B cell (primary cell): ENCODE data around the gene NTN1. TPM values are rescaled to one million over a fixed set of nuclear protein-coding genes. Genes with fewer than 3 reads are reported as not detected.
A peak's percentile ranks its signal among the peaks of the same experiment; 100 is the strongest.

Source experiments
- ATAC-seq: fragments of 200-7000 bp; cut with Tn5 transposase; one replicate; pipeline ENCODE4 v1.10.0; 2021; ENCODE audit warnings: low read depth, mild to moderate bottlenecking, moderate number of reproducible peaks, moderate library complexity
- CTCF ChIA-PET: fragments of 350-600 bp; sonication (Branson Sonifier 250); formaldehyde crosslinking; loops from one replicate; lab custom pipeline; 2021; ENCODE audit warnings: antibody characterized with exemption, inconsistent platforms; lab: Charles Lee
- POLR2A ChIA-PET: fragments of 350-600 bp; sonication (Branson Sonifier 250); formaldehyde crosslinking; loops from one replicate; lab custom pipeline; 2021; ENCODE audit warnings: antibody characterized with exemption; lab: Charles Lee
- DNase-seq: peaks from one replicate; pipeline ENCODE4 v3.0.0; 2013
- H2AFZ ChIP-seq: 2 replicates; pipeline ENCODE4 v1.6.1; 2012; ENCODE audit warnings: mild to moderate bottlenecking, low read depth, low read length; ENCODE audit not compliant: insufficient read depth, poor library complexity, severe bottlenecking
- H3K27ac ChIP-seq, 2 donors: 1 replicate in 1 of 2; 2 replicates in 1 of 2; pipeline ENCODE4 v1.5.1; 2012 to 2013; ENCODE audit warnings: low read length in 2 of 2, mild to moderate bottlenecking in 2 of 2, moderate library complexity in 1 of 2
- H3K27me3 ChIP-seq, 4 experiments: fragments of 200-600 bp in 1 of 4; sonication (generic) in 1 of 4; replicated peaks in 1 of 4; 1 replicate in 2 of 4; 2 replicates in 2 of 4; pipeline versions ENCODE4 v1.6.1 to v1.7.0; 2013 to 2016; ENCODE audit warnings: low read length in 3 of 4, mild to moderate bottlenecking in 2 of 4, mixed read lengths in 1 of 4, moderate library complexity in 1 of 4; ENCODE audit not compliant: insufficient read depth in 4 of 4, control insufficient read depth in 3 of 4; ENCODE audit errors: control extremely low read depth in 1 of 4
- H3K36me3 ChIP-seq, 2 experiments: replicated peaks in 1 of 2; 1 replicate in 1 of 2; 2 replicates in 1 of 2; pipeline versions ENCODE4 v1.6.1 to v1.7.1; 2013; ENCODE audit warnings: low read length in 1 of 2; ENCODE audit not compliant: insufficient read depth in 2 of 2, control insufficient read depth in 1 of 2; ENCODE audit errors: control extremely low read depth in 1 of 2, extremely low read depth in 1 of 2
- H3K4me1 ChIP-seq, 2 donors: fragments of 200-600 bp in 1 of 2; sonication (generic) in 1 of 2; 1 replicate in 1 of 2; 2 replicates in 1 of 2; pipeline versions ENCODE4 v1.5.1 to v1.6.1; 2013 to 2017; ENCODE audit warnings: low read length in 2 of 2; ENCODE audit not compliant: control insufficient read depth in 2 of 2, insufficient read depth in 2 of 2
- H3K4me2 ChIP-seq: replicated peaks from 2 replicates; pipeline ENCODE3; 2012; ENCODE audit warnings: mild to moderate bottlenecking, low read depth, low read length; ENCODE audit not compliant: poor library complexity, severe bottlenecking
- H3K4me3 ChIP-seq, 5 experiments: fragments of 200-600 bp in 1 of 5; sonication (generic) in 1 of 5; 1 replicate in 3 of 5; 2 replicates in 2 of 5; pipeline versions ENCODE4 v1.5.1 to v1.7.0; 2011 to 2016; ENCODE audit warnings: low read length in 4 of 5, mild to moderate bottlenecking in 4 of 5, low read depth in 2 of 5, control low read depth in 1 of 5, moderate library complexity in 1 of 5; ENCODE audit not compliant: insufficient read depth in 1 of 5; ENCODE audit errors: control extremely low read depth in 1 of 5, extremely low read depth in 1 of 5
- H3K79me2 ChIP-seq: fragments of 200-600 bp; sonication (generic); one replicate; pipeline ENCODE4 v1.6.0; 2016; ENCODE audit warnings: low read length; ENCODE audit not compliant: control insufficient read depth, insufficient read depth
- H3K9ac ChIP-seq: fragments of 200-600 bp; sonication (generic); 2 replicates; pipeline ENCODE4 v1.6.1; 2017; ENCODE audit warnings: mild to moderate bottlenecking, low read length, moderate library complexity
- H3K9me3 ChIP-seq, 3 donors: one replicate each; pipeline versions ENCODE4 v1.6.1 to v1.7.1; 2013; ENCODE audit warnings: low read length in 2 of 3; ENCODE audit not compliant: control insufficient read depth in 2 of 3, insufficient read depth in 1 of 3; ENCODE audit errors: control extremely low read depth in 1 of 3
- H4K20me1 ChIP-seq: 2 replicates; pipeline ENCODE4 v1.6.0; 2012; ENCODE audit warnings: mild to moderate bottlenecking, low read length; ENCODE audit not compliant: insufficient read depth, control insufficient read depth, poor library complexity, severe bottlenecking
- H3K27ac Mint-ChIP-seq: one replicate; pipeline ENCODE4 v1.8.0; 2021; ENCODE audit warnings: mixed read lengths
- H3K27me3 Mint-ChIP-seq: one replicate; pipeline ENCODE4 v1.8.0; 2021; ENCODE audit warnings: mixed read lengths
- H3K4me1 Mint-ChIP-seq: one replicate; pipeline ENCODE4 v1.8.0; 2021; ENCODE audit warnings: mixed read lengths
- H3K4me3 Mint-ChIP-seq: one replicate; pipeline ENCODE4 v1.8.0; 2021; ENCODE audit warnings: mixed read lengths
- H3K9me3 Mint-ChIP-seq: one replicate; pipeline ENCODE4 v1.8.0; 2022; ENCODE audit warnings: mixed read lengths; ENCODE audit not compliant: insufficient read depth
- EZH2 ChIP-seq: IDR thresholded peaks from 2 replicates; pipeline ENCODE4 v1.6.1; 2012; ENCODE audit warnings: borderline replicate concordance, low read depth, mild to moderate bottlenecking, moderate library complexity, low read length; ENCODE audit not compliant: insufficient read depth, poor library complexity, severe bottlenecking
- WGBS: methylation state at CpG from one replicate; pipeline ENCODE4 v1.1.5; 2013; ENCODE audit warnings: missing lambda C conversion rate; ENCODE audit not compliant: insufficient coverage; 5-methylcytosine and 5-hydroxymethylcytosine counted together
- intact Hi-C: fragments of 100-400 bp; cut with micrococcal nuclease; formaldehyde crosslinking; loops from one replicate; pipeline ENCODE4 v1.10.0; 2022
- polyA plus RNA-seq: library from polyadenylated mRNA; depleted of rRNA; stranded (reverse); fragments of >200 nt; gene quantifications from 2 replicates; pipeline ENCODE4 v1.2.3, GENCODE V29; 2012
- total RNA-seq, 2 donors: library from RNA; stranded (reverse); fragments of 120-200 nt in 1 of 2; gene quantifications; 1 replicate in 1 of 2; 2 replicates in 1 of 2; pipeline versions ENCODE4 v1.2.3 to v1.2.4, GENCODE V29; 2013 to 2022
- TF ChIP-seq, protein P1 (sequence below): fragments of 200-600 bp; IDR thresholded peaks from one replicate; pipeline ENCODE4 v1.8.0; 2022; ENCODE audit warnings: antibody characterized with exemption, mild to moderate bottlenecking

The NTN1 gene
- total and polyA plus RNA-seq, 2 donors (not counting 1 experiment from before 2014, with no cell fraction given), result 0.10 to 0.25 TPM

GRCh38 chr17:9240659-9241370 is 219.5 kb downstream of the NTN1 start:
- H3K27me3 ChIP-seq, result peaks cover 0 to 16% (median 0%) of the 10 kb centered on the region in 4 experiments
- Mint-ChIP-seq H3K4me1 (peaks cover 24% of the 10 kb centered on the region), H3K27ac (no peak overlapping the region), H3K4me3 (peak overlapping the region; percentile 71), H3K9me3 (no peaks in the 10 kb centered on the region), H3K27me3 (peaks cover 6% of the 10 kb centered on the region)
- DNase-seq (peak; percentile 32), ATAC-seq (no peak)
- TF ChIP-seq EZH2, result no peak
- TF ChIP-seq, protein P1, sequence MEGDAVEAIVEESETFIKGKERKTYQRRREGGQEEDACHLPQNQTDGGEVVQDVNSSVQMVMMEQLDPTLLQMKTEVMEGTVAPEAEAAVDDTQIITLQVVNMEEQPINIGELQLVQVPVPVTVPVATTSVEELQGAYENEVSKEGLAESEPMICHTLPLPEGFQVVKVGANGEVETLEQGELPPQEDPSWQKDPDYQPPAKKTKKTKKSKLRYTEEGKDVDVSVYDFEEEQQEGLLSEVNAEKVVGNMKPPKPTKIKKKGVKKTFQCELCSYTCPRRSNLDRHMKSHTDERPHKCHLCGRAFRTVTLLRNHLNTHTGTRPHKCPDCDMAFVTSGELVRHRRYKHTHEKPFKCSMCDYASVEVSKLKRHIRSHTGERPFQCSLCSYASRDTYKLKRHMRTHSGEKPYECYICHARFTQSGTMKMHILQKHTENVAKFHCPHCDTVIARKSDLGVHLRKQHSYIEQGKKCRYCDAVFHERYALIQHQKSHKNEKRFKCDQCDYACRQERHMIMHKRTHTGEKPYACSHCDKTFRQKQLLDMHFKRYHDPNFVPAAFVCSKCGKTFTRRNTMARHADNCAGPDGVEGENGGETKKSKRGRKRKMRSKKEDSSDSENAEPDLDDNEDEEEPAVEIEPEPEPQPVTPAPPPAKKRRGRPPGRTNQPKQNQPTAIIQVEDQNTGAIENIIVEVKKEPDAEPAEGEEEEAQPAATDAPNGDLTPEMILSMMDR, result no peak
- no peaks in the 10 kb centered on the region for H3K79me2 ChIP-seq
- H2AFZ ChIP-seq, result peak overlapping the region; percentile 76
- intact Hi-C loops, result no loop called here
- H4K20me1 ChIP-seq, result no peaks in the 10 kb centered on the region
- peak overlapping the region; percentile 63 for H3K9ac ChIP-seq
- peaks cover 13 to 20% of the 10 kb centered on the region in 2 donors for H3K4me1 ChIP-seq
- 86% methylated on average over 17 of the region's 17 CpGs for whole genome bisulfite sequencing
- H3K36me3 ChIP-seq, result no peaks in the 10 kb centered on the region
- H3K27ac ChIP-seq, result peak overlapping the region in 1 of 2 donors; percentile 30
- peak overlapping the region; percentile 99 for H3K4me2 ChIP-seq
- H3K9me3 ChIP-seq, result peaks cover 0 to 2% (median 0%) of the 10 kb centered on the region in 3 donors
- CTCF ChIA-PET, result no interaction called here
- peak overlapping the region in 4 of 5 experiments; percentile 38 to 60 (median 49) for H3K4me3 ChIP-seq
- POLR2A ChIA-PET, result interaction anchor here (0.5 to 1.2 kb wide), 2 partner anchors 16 to 77 kb away, joined by 3 read pairs; no protein-coding TSS in a partner anchor

DNA sequence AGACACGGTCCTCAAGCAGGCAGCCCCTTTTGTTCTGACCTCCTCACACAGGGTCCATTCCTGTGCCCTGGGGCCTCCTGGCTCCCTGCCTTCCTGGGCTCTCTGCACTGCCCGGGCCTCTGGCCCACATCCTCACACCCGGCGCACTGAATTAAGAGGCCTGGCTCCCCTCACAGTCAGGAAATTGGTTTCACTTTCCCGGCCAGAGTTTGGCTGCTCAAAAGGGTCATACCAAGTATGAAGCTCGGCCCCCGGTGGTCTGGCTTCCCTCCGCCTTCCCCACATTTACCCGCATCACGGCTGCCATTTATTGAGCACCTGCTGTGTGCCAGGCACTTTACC is 220.0 kb downstream of the NTN1 start:
- Mint-ChIP-seq H3K27me3 (peaks cover 3% of the 10 kb centered on the region), H3K4me3 (peak overlapping the region; percentile 63), H3K4me1 (peaks cover 24% of the 10 kb centered on the region), H3K27ac (peak overlapping the region; percentile 61), H3K9me3 (no peaks in the 10 kb centered on the region)
- peaks cover 0 to 13% (median 0%) of the 10 kb centered on the region in 4 experiments for H3K27me3 ChIP-seq
- POLR2A ChIA-PET, result no interaction called here
- no peak overlapping the region for H3K4me2 ChIP-seq
- ATAC-seq (no peak), DNase-seq (peak; percentile 22)
- H3K79me2 ChIP-seq, result no peaks in the 10 kb centered on the region
- no peaks in the 10 kb centered on the region for H3K36me3 ChIP-seq
- no peak overlapping the region for H3K9ac ChIP-seq
- 46% methylated on average over 10 of the region's 10 CpGs for WGBS
- TF ChIP-seq EZH2, result no peak
- TF ChIP-seq, protein P1, result no peak
- H3K9me3 ChIP-seq, result peaks cover 0 to under 1% (median 0%) of the 10 kb centered on the region in 3 donors
- intact Hi-C loops, result no loop called here
- no peak overlapping the region for H2AFZ ChIP-seq
- H3K4me1 ChIP-seq, result peaks cover 13 to 20% of the 10 kb centered on the region in 2 donors
- H4K20me1 ChIP-seq, result no peaks in the 10 kb centered on the region
- H3K27ac ChIP-seq, result peak overlapping the region in 1 of 2 donors; percentile 13
- CTCF ChIA-PET, result no interaction called here
- no peak overlapping the region for H3K4me3 ChIP-seq
